GM12875 (cell line): ENCODE measurements around the gene MCAM.

Experiments used
- H3K4me3 ChIP-seq: one replicate; pipeline ENCODE4 v1.5.1; 2011; ENCODE audit warnings: low read depth, low read length, control low read depth
- CTCF ChIP-seq: IDR thresholded peaks from 2 replicates; pipeline ENCODE4 v1.5.1; 2011; ENCODE audit warnings: low read depth, mild to moderate bottlenecking, control low read depth, inconsistent platforms, low read length, moderate library complexity, borderline replicate concordance; ENCODE audit not compliant: insufficient read depth

MCAM gene

GRCh38 chr11:119290894-119291497 is 25.9 kb downstream of the MCAM start:
- no peak overlapping the region for H3K4me3 ChIP-seq
- no peak for TF ChIP-seq CTCF

GRCh38 chr11:119288219-119288618 is 28.7 kb downstream of the MCAM start:
- TF ChIP-seq CTCF, result no peak
- no peak overlapping the region for H3K4me3 ChIP-seq

GRCh38 chr11:119285431-119285830 is 31.5 kb downstream of the MCAM start:
- no peak overlapping the region for H3K4me3 ChIP-seq
- no peak for TF ChIP-seq CTCF

- H3K4me3 ChIP-seq, result no peak overlapping the region
- peak; percentile 27; the same call in 1 of the 2 replicates for TF ChIP-seq CTCF
These were observed 32.4 kb downstream of the MCAM start for GRCh38 chr11:119284344-119285157.

- H3K4me3 ChIP-seq, result no peak overlapping the region
- TF ChIP-seq CTCF, result no peak
These were observed 34.4 kb downstream of the MCAM start for GRCh38 chr11:119282495-119282894.

- no peak overlapping the region for H3K4me3 ChIP-seq
- no peak for TF ChIP-seq CTCF
These were observed 39.3 kb downstream of the MCAM start for GRCh38 chr11:119277660-119278059.

GRCh38 chr11:119273721-119274120 is 43.2 kb downstream of the MCAM start:
- H3K4me3 ChIP-seq, result no peak overlapping the region
- TF ChIP-seq CTCF, result no peak
